ENCODE measurements around the gene CRABP1. TPM values are rescaled to one million over a fixed set of nuclear protein-coding genes. Genes with fewer than 3 reads are reported as not detected.

Gene CRABP1
- total RNA-seq, 1 experiment from 2014 or later, result 0.47 TPM

GRCh38 chr15:78345396-78346125, 5.4 kb downstream of the CRABP1 start:
- no peaks in the 10 kb centered on the region for H3K4me1 ChIP-seq (ENCODE audit: control insufficient read depth in 1 of 2, insufficient read depth in 2 of 2, low read length in 2 of 2)
- H3K9me3 ChIP-seq (ENCODE audit: control insufficient read depth in 1 of 2, insufficient read depth in 1 of 2, low read depth in 1 of 2, low read length in 2 of 2), result no peaks in the 10 kb centered on the region
- no peaks in the 10 kb centered on the region for H3K79me2 ChIP-seq (ENCODE audit: insufficient read depth, low read length)
- intact Hi-C loops (cut with micrococcal nuclease), result no loop called here
- ATAC-seq (no peak), DNase-seq (ENCODE audit: low read depth, low spot score) (no peak)
- peaks cover 18% of the 10 kb centered on the region for H3K27me3 ChIP-seq (ENCODE audit: insufficient read depth, low read length)
- TF ChIP-seq CBX3 (IDR thresholded peaks at IDR 0.05; ENCODE audit: low read depth) (no peak), ZFX (IDR thresholded peaks at IDR 0.05) (no peak), RAD21 (IDR thresholded peaks at IDR 0.05; ENCODE audit: low read depth) (no peak), FOSL1 (IDR thresholded peaks at IDR 0.05; ENCODE audit: low read depth) (no peak), SP1 (IDR thresholded peaks at IDR 0.05; ENCODE audit: low read depth) (no peak), EZH2phosphoT487 (IDR thresholded peaks at IDR 0.05; ENCODE audit: borderline replicate concordance) (no peak), ATF3 (IDR thresholded peaks at IDR 0.05) (no peak), JUND (IDR thresholded peaks at IDR 0.05) (no peak), ZBTB33 (IDR thresholded peaks at IDR 0.05; ENCODE audit: extremely low read depth, insufficient replicate concordance, low read length) (no peak), CEBPB (IDR thresholded peaks at IDR 0.05; ENCODE audit: low read depth) (no peak), REST (IDR thresholded peaks at IDR 0.05; ENCODE audit: low read depth) (no peak), CTCF (IDR thresholded peaks at IDR 0.05 in 2 of 3, conservative IDR thresholded peaks at IDR 0.05 in 1 of 3; ENCODE audit: borderline replicate concordance in 1 of 3, insufficient read depth in 1 of 3, low read depth in 2 of 3, low read length in 2 of 3) (no peak), EZH2 (IDR thresholded peaks at IDR 0.05) (no peak), SRF (IDR thresholded peaks at IDR 0.05; ENCODE audit: low read depth) (no peak), POLR2AphosphoS5 (IDR thresholded peaks at IDR 0.05; ENCODE audit: low read depth, low read length) (no peak), YY1 (IDR thresholded peaks at IDR 0.05; ENCODE audit: extremely low read depth, insufficient replicate concordance, low read depth, low read length) (no peak), POLR2A (IDR thresholded peaks at IDR 0.05; ENCODE audit: borderline replicate concordance, extremely low read depth, insufficient read depth, insufficient read length) (no peak), SIN3A (IDR thresholded peaks at IDR 0.05; ENCODE audit: low read depth) (no peak)
- H3K27ac ChIP-seq (ENCODE audit: low read depth, low read length), result no peak overlapping the region
- H2AFZ ChIP-seq (ENCODE audit: low read depth, low read length, poor library complexity, severe bottlenecking), result no peak overlapping the region
- POLR2A ChIA-PET, result no interaction called here
- no peaks in the 10 kb centered on the region for H3K9me2 ChIP-seq (ENCODE audit: insufficient read depth)
- no peak overlapping the region for H3K4me3 ChIP-seq (replicated peaks in 1 of 2; ENCODE audit: low read depth in 1 of 2, low read length in 2 of 2)
- no peak overlapping the region for H3K9ac ChIP-seq (ENCODE audit: low read length)
- no peaks in the 10 kb centered on the region for H3K36me3 ChIP-seq (ENCODE audit: control insufficient read depth in 1 of 2, insufficient read depth in 2 of 2, low read length in 2 of 2)
- RAD21 ChIA-PET (ENCODE audit: low non-redundant PET in 1 of 2, low total read pairs in 2 of 2, uncharacterized antibody in 2 of 2, unreplicated experiment in 2 of 2), result no interaction called here
- CTCF ChIA-PET, result no interaction called here
- H4K20me1 ChIP-seq (ENCODE audit: insufficient read depth), result no peaks in the 10 kb centered on the region
- no TSS peak for BruUV-seq (replicated peaks)
- no peak overlapping the region for H3K4me2 ChIP-seq (ENCODE audit: low read length)

Measured in HCT116 (cell line).